GM18517 (cell line): ENCODE measurements around the gene SHROOM4.
A peak's percentile ranks its signal among the peaks of the same experiment; 100 is the strongest.

ENCODE experiments used
- ATAC-seq: cut with Tn5 transposase; IDR thresholded peaks from one replicate; pipeline ENCODE4 v1.9.1; 2021; ENCODE audit warnings: mild to moderate bottlenecking, moderate library complexity; ENCODE audit not compliant: unreplicated experiment

Gene SHROOM4

DNA sequence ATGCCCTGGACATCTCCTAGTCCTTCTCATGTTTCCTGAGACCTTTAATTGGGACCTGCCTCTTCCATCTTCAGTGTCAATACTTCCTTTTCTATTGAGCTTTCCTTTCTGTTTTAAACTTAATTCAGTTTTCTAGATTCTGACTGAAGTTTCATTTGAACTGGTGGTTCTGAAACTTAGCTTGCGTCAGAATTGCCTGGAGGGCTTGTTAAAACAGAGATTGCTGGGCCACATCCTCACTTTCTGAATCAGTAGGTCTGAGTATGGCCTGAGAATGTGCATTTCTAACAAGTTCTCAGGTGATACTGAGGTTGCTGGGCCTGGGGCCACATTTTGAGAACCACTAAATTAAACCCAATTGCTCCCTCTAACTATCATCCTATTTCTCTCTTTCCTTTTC, 191.2 kb downstream of the SHROOM4 start:
- no peak for ATAC-seq

DNA sequence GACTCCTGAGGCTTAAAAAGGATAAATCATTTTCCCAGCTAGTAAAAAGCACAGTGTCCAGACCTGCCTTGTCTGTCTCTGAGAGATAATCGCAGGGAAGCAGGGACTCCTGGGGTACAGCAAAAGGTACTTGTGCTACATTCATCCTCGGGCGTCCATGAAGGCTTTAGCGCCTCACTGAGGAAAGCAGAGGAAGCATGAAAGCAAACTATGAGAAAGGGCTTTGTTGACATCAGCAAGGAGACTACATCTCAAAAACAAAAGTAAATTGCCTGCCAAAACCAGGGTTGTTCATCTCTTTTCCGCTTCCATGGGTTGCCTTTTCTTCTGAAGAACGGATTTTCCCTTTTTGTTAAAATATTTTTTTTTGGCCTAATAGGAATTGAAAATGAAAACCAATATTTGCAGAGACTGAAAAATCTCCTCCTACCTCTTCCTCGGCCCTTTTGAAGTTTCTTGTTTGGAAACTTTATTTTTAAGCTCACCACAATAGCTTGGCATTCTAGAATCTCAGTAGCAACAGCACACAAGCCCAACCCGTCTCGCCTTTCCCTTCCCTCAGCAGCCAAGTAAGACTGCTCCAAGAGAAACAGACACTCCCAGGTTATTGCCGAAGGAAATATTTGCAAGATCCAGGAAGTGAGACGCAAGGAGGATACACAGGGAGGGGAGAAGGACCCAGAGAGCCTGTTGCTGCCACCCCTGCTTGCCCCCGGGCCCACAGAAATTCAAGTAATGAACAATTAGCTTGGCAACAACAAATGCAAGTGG, 195.0 kb downstream of the SHROOM4 start:
- ATAC-seq: no peak

DNA sequence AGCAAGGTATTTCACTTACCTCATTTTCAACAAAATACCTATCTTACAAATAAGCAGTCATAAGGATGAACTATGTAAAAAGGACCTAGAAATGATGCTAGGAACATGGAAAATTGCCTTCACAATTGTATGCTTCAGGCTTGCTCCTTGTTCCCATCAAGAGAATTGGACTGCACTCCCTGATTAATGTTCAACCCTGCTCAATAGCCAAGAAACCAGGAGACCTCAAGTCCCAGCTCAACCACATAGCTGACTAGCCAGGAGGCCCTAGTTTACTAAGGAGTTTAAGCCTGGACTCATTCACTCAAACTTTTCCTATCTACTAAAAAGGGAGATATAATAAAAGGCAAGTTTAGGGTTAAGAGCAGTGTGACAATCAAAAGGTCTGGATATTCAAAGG, 196.8 kb downstream of the SHROOM4 start:
- ATAC-seq: no peak

DNA sequence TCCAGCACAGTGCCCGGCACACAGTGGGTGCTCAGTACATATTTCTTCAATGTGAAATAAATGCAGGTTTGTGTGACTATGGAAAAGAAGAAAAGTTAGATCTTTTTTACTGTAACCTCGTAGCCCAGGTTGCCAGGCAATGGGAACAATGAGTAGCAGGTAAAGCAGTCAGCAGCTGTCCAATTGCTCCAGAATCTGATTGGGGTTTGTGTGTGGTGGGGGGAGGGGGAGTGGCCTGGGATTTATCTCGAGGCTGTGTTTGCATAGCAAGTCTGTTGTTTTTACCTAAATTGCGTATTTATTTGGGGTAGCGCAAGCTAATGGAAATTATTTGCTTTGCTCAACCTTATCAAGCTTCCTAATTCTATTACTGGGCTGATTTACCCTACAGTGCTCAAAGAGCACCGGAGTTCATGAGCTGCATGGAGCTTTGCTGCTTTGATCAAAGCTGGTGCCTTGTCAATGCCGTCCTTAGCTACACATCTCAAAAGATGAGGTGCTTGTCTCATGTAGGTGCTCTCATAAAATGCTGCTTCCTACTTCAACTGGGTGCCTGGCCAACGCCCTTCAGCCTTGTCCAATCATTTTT, 198.3 kb downstream of the SHROOM4 start:
- ATAC-seq: no peak

DNA sequence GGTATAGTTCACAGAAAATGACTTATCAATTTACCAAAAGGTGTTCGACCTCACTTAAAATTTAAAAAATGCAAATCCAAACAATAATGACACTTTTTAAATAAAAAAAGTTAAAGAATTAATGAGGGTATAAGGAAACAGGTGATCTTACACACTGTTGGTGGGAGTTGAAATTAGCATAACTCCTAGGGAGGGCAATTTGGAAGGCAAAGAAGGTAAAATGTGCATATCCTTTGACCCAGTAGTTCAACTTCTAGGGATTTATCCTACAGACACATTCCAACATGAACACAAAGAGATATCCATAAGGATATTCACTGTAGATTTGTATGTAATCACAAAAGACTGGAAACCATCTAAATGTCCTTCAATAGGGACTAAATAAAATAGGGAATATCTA, 199.5 kb downstream of the SHROOM4 start:
- no peak for ATAC-seq

DNA sequence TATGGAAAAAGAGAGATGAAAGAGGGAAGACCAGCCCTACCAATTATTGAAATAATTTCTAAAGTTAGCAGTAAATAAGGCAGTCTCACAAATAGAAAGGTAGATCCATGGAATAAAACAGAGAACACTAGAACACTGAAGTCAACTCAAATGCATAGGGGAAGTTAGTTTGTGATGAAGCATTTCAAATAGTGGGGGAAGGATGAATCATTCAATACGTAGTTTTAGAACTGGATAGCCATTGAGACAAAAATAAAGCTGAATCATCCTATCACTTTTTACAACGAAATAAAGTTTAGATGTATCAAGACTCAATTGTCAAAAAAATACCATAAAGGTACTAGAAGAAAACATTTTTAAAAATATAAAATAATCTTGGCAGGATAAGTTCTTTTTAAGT, 200.1 kb downstream of the SHROOM4 start:
- ATAC-seq: no peak

DNA sequence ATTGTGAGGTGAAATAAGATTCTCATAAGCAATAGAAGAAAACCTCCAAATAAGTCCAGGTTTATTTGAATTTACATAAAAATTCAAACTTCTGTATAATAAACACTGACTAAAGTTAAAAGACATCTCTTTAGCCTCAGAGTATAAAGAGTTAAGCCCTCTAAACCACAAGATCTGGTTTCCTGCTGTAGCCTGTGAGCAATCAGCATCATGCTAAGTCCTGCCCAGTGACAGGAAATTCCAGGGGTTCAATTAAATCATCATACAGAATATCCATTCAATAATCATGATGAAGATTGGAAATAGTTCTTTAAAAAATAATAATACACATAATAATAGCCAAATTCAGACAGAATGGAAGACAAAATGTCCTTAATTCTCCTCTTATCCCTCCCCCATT, 204.2 kb downstream of the SHROOM4 start:
- ATAC-seq: no peak

DNA sequence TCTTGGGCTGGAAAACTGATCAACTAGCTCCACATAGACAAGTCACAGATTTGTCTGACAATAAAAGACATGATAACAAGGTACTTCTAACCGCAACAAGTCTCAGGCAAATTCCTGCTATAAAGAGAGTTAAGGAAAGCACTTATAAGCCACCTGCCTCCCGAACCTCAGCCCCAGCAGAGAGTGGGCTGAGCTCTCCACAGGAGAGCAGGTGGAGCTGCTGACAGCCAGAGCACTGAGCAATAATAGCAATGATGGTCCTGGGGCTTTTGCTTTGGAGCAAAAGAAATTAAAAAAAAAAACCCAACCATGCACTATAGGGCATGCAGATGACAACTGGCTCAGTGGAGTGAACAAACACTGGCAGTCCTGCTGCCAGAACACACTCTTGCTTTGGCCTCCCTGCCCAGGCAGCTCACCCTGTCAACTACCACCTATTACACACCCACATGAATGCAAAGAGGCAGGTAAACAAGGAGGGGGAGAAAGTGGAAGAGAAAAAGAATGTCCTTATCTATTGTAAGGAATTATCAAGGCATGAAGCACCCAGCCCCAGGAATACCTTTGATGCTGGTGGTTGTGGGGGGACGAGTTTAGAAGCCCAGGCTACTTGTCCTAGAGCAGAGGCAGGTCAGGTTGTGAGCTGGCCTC, 207.6 kb downstream of the SHROOM4 start:
- no peak for ATAC-seq

DNA sequence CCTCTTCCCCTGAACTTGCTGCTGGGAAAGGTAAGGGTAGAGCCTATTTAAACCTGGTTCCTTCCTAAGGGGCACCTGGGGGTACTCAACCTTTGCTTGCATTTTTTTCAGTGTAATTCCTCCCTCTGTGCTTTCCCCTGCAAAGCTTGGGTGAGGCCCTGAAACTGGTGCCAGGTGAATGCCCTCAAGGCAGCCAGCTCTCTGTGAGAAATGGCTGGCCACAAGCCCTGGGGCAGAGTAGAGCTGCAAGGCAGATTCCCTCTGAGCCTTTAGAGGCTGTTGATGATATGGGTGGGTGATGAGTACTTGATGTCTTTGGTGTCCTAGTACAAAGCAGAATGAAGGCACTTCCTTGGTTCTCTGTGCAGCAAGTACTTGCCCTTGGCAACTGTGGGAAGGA, 217.9 kb downstream of the SHROOM4 start:
- ATAC-seq: no peak

DNA sequence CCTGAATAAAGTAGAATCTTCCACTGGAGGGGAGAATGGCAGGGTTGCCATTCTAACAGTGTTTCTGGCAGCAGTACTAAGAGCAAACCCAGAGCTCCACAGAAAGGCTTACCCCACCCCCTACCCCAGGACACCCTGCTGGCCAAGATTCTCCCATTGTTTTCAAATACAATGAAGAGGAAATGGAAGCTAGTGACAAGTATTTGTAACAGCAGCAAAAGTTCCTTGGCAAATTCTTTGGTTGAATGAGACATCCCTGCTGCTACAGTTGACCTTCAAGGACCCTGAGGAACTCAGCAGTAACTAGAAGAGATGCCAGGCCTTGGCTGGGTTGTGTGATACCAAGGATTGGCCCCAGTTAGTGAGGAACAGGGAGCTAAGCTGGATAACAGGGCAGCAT, 219.2 kb downstream of the SHROOM4 start:
- ATAC-seq: no peak

DNA sequence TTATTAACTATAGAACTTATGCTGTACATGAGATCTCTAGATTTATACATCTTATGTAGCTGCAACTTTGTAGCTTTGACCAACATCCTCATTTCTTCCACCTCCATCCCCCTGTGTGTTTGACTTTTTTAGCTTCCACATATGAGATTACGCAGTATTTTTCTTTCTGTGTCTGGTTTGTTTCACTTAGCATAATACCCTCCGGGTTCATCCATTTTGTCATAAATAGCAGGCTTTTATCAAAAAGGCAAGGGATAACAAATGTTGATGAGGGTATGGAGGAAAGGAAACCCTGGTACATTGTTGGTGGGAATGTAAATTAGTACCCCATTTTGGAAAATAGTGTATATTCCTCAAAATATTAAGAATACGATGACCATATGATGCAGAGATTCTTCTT, 227.0 kb downstream of the SHROOM4 start:
- ATAC-seq: no peak

DNA sequence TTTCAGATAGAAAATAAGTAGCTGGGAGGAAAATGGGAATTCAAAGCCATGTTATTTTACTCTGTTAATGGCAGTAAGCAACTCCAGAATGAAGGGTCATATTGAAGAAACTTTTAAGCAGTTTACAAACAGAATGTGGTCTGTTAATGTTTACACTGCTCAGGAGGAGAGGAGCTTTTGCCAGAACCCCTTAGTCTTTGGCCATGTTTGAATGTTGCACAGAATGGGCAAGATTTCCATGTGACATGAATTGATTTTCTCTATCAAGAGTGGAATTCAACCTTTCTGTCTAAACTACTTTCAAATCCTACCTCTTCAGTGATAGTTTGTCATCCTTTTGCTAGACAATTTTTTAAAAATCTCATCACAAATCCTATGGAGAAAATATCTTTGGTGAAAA, 227.6 kb downstream of the SHROOM4 start:
- ATAC-seq: no peak

DNA sequence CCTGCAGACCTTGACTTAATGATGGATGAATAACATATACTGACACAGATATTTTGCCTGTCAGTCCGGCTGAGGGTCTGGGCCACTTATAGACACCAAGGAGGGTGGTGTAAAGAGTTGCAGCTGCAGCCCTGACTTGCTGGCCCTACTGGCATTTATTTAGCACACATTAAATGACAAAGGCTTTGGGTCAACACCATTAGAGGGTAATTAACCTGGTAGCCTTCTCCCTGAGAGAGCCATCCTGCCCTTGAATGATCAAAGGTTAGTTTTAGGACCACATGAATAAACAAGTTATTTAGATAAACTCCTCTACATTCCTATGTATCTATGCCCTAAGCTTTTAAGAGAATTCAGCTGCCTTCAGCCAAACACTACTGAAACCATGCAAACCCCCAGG, 232.6 kb downstream of the SHROOM4 start:
- ATAC-seq: no peak

DNA sequence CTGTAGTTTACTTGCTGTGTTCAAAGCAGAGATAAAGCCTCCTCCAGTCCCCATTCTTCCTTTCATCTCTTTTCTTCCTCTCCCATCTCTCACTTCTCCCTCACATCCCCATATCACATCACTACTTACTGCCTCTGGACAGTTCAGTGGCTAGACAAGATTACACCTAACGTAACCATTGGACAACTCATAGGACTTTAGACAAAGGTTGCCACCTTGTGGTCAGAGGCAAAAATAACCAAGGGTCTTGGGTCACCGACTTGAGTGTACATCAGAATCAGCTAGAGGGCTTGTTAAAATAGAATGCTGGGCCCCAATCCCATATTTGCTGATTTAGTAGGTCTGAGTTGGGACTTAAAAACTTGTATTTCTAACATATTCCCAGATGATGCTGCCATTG, 234.0 kb downstream of the SHROOM4 start:
- ATAC-seq: peak; percentile 75

DNA sequence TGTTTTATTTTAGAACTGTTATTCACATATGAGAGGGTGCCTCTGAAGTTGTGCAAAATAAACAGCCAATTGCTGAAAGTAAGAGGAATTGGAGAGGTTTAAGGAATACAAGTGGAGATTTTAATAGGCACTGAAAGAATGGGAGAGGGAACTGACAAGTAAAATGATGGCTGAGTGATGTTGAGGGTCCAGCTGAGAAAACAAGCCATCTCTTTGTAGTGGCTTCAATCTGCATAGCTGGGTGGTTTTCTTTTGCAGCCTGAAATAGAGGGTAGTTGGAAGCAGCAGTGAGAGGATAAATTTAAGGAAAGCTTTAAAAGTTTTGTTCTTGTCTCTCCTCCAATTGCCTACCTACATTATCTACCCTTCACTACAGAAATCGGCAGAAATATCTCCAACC, 236.7 kb downstream of the SHROOM4 start:
- no peak for ATAC-seq

DNA sequence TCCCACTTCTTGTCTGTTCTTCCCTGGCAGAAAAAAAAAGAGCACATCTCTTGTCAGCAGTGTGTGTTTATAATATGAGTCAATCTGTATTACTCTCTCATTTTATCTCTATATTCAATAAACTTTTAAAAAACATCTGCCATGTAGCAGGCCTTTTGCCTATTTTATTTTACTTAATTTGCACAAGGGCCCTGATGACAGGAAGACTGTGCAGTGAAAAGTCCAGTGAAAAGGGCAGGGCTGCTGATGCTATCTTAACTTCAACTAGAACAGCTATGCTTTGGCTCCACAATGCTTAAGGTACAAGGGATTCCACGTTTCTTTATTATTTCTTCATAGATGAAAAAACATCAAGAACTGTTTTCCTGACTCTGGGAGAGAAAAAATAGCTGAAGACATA, 246.4 kb downstream of the SHROOM4 start:
- ATAC-seq: no peak

DNA sequence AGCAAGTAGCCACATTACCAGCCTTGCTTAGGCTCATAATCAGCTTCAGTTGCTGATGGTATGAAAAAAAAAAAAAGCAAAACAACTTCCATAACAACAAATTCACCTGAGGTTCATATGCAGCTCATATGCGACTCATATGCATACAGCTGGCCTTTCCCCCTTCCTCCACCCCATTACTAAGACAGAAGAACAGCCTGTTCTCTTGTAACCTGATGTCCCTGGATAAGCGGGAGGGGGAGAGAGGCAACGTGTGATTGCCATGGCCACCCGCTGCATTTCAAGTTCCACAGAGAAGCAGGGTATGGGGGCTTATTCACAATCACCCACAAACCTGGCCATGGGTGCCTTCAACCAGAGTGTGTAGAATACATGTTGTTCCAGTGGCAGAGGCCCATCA, 248.3 kb downstream of the SHROOM4 start:
- ATAC-seq: no peak
